Measurements from ENCODE around the gene AUH.
"Not testable (repeated sequence)": the region's sequence is repeated elsewhere in the genome, so short reads cannot be mapped to it uniquely, and the experiment has no call there.

Gene AUH, protein sequence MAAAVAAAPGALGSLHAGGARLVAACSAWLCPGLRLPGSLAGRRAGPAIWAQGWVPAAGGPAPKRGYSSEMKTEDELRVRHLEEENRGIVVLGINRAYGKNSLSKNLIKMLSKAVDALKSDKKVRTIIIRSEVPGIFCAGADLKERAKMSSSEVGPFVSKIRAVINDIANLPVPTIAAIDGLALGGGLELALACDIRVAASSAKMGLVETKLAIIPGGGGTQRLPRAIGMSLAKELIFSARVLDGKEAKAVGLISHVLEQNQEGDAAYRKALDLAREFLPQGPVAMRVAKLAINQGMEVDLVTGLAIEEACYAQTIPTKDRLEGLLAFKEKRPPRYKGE

DNA sequence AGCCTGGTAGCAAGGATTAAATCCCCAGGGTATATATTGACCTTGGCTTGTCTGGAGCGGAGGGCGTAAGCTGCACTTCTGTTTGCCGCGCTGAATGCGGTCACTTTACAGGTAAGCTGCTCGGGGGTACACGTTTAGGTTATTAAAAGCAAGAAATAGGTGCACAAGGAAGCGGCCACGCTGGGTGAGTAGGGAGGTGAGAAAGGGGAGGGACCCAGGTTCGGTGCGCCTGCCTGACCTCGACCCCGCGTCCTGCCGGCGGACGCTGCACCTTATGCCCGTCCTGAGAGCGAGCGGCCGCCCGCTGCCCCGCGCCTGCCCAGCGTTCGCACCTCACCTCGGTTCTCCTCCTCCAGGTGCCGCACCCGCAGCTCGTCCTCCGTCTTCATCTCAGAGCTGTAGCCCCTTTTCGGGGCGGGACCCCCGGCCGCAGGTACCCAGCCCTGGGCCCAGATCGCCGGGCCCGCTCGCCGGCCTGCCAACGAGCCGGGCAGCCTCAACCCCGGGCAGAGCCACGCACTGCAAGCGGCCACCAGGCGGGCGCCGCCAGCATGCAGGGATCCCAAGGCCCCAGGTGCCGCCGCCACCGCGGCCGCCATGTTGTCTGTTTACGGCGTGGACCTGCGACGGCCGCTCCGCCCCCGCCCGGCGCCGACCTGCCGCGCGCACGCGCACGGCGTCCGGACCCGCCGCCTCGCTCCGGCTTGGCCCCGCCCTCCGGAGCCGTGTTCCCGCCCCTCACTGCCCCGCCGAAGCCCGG lies at the start of gene AUH:
AUH (minus strand) TSS at position 628 of the 760 bp plus-strand sequence; CDS start at position 599, 29 bp downstream.
- no peak for DNase-seq (ENCODE audit: low read depth)

DNA sequence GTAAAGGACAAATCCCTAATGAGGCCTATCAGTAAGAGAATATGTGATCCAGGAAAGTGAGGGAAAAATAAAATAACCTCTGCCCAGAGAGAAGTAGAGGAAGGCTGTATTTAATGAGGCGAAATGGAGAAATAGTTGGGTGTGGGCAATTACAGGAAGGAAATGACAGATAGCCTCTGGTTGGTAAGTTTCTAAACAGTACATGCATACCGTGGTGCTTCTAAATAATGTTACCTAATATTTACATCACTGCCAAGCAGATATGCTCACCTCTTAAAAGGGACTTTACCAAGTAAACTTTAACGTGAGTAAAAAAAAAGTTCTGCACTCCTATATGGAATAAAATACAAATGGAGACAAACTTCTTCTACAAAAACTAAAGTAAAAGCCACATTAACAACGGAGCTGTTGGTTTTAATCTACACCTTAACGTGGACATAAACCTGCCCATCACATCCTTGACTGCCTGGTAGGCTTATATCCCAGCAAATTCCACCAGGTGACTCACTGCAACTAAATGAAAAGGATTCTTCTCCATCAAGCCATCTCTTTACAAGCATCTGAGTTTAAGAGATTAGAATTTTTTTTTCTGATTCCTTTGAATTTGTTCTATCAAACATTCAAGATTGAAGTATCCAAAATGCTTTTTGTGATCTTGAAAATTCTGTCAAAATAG lies 49.5 kb upstream of the AUH start:
- DNase-seq (ENCODE audit: low read depth): no peak

DNA sequence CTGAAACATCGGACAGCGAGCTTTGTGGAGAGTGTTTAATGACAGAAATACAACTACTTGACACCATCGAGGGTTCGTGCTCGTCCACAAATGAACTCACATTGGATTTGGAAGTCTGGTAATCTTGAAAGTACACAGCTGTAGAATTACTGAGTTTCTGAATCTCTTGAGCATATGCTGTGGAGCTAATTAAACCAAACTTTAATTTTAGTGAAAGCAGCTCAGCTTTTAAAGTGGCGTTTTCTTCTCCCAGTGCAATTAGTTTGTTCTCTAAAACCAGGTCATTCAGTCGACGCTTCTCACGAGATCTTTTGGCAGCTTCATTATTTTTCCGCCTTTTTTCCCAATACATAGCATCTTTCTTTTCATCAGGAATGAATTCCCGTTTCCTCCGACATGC lies 48.4 kb upstream of the AUH start:
- DNase-seq (ENCODE audit: low read depth): no peak

DNA sequence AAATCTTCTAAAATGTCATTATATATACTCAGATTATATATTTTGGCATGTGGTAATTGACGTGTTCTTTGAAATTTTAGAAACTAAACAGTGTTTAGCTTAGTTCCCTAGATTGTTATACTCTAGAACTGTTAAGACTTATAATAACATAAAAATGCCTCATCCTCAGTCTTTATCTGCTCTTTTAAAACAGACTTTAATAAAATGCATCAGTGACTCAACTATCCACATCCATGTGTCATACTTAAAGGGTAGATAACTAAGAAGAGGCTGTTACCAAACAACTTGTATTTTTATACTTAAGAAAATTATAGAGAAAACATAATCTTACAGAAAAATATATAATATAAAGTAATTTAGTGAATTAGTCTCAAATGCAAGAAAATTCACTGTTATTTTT lies 46.8 kb upstream of the AUH start:
- no peak for DNase-seq (ENCODE audit: low read depth)

DNA sequence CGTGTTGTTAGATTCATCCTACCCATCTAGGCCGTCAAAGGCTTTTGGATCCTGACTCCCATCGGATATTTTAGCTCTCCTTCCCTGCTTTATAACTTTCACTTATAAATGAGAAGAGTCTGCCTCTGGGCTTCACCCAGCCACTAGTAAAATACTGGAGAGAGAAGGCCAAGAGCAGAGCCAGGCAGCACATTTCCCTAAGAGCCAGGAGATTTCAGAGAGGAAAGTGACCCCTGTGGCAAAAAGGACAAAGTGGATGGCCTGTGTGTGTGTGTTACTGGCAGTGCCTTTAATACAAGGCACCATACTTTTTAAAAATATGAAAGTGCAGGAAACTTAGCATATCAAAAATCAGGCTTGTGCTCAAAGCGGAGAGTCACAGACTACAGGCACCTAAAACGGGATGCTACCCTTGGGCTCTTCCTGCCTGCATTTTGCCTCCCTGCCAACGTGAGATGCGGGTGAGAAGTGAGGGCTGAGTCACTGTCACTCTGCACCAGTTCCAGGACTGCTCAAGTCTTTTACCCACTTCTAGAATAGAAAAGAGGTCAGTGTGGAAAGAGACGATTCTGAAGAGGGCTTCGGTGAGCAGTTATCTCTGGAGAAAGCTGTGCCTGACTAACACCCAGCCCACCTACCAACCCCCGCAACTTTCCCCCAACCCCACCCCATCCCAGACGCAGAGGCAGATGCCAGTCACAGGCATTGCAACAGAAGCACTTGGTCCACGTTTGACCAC lies 46.0 kb upstream of the AUH start:
- no peak for DNase-seq (ENCODE audit: low read depth)

DNA sequence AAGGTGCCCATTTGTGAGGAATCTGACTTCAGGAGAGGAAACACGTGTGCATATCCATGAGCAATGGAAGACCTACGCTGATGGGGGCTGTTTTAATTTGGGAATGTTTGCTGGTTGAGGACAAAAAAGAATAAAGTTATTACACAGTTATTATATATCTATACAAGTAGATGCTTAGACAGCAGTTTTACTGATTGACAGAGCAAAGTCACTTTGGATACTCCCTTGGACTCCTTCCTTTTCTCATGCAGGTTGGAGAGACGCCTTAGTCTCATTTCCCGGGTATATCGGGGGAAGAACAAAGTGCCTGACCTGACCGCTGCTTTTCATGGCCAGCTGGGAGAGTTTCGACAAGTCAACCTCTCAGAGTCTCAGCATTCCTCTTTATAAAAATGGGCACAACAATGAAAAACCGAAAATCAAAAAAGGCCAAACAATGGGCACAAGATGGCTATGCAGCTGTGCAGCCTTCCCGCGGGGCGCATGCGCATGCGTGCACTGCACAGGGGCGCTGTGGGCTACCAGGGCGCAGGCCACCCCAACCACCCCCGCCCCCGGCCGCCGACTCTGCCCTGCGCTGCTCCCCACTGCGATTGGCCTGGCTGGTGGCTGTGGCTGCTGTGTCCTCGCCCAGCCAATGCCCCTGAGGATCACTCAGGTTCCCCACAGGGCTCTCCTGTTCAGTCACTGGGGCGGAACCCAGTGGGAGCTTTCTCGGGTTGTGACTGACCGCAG lies 43.8 kb upstream of the AUH start:
- DNase-seq (ENCODE audit: low read depth): no peak

DNA sequence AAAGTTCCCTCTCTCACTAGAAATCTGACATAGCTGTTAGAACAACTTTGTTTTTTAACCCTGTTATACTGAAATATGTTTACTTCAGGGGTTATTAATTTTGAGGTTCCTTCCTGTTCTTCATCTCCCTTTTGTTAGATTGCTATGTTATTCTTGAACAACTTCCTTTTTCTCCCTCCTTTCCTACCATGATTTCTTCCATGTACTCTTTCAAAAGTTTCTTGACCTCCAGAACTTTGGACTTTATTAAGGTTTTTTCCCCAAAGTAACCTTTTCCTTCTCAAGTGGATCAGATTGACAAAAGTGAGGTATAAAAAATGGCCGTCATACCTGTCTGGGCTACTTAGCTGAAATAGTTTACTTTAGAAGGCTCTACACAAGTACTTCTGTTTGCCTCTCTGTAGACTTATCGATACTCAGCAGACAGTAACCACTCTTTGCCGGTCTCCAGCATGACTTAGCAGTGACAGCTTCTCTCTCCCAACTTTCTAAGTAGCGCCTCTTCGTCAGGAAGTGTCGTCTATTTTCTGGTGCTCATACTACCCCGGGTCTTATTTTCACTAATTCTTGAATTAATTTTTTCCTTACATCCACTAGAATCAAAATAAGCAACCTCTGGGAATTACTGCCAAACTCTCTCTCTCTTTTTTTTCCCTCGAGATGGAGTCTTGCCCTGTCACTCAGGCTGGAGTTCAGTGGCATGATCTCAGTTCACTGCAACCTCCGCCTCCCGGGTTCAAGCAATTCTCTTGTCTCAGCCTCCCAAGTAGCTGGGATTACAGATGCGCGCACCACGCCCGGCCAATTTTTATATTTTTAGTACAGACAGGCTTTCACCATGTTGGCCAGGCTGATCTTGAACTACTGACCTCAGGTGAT lies 42.2 kb upstream of the AUH start:
- no peak for DNase-seq (ENCODE audit: low read depth)

DNA sequence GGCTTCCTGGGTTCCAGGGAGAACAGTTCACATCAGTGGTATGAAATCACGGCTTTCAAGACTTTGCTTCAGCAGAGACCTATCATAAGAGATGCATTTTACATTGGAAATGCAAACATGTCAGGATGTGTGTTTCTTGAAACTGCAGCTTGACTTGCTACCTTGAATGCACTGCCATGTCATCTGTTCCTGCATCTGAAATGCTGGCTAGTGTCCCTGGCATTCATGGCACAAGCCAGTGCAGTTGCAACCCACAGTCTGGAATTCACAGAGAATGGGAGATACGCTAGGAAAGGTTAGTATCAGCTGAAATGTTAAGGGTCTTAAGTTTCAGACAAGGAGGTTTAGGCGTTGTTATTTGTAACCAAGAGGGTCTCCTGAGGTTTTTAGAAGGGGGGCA lies 37.2 kb upstream of the AUH start:
- no peak for DNase-seq (ENCODE audit: low read depth)

DNA sequence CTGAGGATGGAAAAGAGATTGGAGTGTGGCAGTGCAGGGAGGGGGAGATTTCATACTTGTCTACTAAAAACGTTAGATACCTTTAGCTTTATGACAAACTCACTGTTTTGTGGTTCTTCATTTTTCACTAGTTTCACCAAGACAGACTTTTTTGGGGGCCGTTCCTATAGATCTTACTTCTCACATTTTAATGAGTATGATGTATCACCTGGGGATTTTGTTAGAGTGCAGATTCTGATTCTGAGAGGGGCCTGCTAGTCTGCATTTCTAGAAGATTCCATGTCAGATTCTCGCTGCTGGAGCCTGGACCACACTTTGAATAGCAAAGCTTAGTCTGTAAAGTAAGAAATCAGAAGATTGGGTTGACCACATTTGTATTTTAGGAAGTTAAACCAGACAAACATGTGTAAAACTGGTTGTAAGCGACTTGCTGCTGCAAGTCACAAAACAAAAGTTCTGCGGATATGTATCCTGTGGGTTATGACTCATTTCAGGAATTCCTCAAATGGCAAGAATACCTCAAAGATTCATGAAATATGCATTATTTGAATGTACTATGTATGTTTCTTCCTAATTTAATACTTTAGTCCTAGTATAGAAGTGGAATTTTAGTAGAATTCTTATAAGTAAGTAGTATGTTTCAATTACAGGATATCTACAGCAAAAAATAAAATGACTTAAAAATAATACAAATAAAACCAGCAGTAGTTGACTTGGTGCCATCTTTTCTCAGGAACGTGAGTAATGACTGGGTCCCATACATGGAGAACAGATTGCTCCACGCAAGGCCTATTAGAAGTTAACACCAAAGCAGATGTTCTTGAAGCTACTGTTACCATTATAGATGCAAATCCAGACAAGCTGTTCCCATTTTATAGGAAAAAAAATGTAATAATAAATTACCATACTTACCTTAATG lies 34.1 kb upstream of the AUH start:
- peak; percentile 46 for DNase-seq (ENCODE audit: low read depth)

DNA sequence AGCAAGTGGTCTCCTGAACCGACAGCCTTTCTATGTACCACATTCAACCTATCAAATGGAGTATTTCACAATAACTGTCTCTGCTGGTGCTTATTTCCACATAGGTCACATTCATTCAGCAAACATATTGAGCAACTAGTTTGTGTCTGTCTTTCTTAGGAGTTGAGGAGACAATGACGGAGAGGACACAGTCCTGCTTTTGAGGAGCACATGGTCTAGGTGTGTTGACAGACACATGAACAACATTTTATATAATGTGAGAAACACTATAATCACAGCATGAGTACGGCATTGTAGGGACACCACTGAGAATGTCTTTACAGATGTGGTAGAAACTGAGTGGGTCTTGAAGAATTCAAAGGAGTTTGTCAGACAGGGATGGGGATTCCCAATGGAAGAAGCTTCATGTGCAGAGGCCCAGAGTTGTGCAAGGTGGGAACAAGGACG lies 33.4 kb upstream of the AUH start:
- no peak for DNase-seq (ENCODE audit: low read depth)

DNA sequence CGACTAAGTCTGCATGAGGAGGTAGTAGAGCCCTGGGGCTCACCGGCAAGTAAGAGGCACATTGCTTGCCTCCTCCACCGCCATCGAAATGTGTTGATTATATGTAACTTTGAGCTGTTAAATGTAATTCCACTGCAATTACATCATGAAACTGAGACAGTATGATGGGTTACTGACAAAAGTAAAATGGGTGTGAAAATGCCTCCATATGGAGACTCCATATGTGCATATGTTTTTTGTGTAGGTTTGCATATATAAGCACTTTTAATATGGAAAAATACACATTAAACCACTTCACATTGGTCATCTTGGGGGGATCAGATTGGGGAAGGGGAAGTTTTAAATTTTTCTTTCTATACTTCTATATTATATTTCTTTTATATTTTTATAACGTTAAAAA lies 32.1 kb upstream of the AUH start:
- DNase-seq (ENCODE audit: low read depth): no peak

DNA sequence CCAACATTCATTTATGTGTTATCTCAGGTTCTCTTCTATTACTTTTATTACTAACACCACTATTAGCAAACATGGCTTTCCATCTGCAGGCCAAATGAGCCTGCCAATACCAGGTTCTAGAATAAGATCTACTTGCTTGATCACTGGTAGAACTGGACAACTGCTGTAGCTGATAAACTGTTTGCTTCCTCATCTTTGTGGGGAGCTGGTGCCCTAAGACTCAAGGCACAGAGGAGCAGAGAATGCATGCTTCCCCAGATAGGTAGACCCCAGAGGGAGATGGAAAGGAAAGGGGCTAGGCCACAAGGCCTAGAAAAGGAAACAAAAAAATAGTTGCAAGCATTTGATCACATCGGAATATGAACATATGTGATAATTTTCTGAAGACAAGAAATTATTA lies 30.7 kb upstream of the AUH start:
- no peak for DNase-seq (ENCODE audit: low read depth)

DNA sequence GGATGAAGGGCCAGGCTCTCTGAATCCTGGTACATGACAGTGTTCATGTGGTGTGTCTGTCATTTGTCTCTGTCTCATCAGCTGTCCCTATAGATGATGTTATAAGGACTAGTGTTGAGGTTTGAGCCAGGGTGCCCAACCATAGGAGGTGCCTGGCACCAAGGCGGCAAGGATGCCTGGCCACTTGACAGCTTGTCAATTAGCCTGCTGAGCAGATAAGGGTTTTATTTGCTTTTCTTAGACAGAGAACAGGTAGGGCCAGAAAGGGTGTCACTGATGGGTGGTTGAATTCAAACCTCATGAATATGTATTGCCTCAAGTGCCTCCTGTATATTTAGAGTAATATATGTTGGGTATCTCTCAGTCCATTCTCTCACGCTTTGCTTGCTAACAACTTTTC lies 30.1 kb upstream of the AUH start:
- DNase-seq (ENCODE audit: low read depth): no peak

DNA sequence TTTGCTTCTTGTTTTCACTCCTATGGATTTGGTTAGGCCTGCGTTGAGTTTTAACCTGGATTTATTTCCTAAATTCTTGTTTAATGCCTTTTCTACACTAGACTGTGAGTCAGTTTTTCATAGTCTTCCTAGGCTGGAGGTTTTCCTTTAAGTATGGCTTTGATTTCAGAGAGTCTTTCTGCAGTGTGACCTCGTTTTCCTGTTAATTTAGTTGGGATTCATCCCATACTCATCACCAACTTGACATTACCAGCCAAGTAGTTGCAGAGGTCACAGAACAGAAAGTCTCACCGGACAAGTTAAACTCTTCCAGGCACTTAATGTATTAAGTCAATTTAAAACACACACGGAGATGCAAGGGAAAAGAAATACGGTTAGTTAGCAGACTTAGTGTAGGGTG lies 29.7 kb upstream of the AUH start:
- no peak for DNase-seq (ENCODE audit: low read depth)

DNA sequence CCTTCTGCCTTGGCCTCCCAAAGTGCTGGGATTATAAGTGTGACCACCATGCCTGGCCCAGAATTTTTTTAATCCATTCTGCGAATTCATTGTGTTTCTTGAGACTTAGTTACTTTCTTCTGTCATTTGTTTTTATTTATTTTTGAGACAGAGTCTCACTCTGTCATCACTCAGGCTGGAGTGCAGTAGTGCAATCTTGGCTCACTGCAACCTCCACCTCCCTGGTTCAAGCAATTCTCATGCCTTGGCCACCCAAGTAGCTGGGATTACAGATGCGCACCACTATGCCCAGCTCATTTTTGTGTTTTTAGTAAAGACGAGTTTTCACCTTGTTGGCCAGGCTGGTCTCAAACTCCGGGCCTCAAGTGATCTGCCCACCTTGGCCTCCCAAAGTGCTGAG lies 28.0 kb upstream of the AUH start:
- DNase-seq (ENCODE audit: low read depth): not testable (repeated sequence)

DNA sequence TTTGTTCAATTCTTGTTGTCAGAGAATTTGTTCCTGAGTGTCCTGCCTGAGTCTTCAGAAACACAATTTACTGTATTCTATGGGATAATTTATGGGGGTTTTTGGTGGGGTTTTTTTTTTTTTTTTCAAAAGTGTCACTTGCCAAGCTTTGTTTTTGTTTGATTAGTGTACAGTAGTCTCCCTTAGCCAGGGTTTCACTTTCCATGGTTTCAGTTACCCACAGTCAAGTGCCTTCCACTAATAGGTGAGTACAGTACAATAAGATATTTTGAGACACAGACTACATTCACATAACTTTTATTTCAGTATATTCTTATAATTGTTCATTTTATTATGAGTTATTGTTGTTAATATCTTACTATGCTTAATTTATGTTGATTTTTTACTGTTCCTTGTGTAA lies 25.0 kb upstream of the AUH start:
- DNase-seq (ENCODE audit: low read depth): no peak

DNA sequence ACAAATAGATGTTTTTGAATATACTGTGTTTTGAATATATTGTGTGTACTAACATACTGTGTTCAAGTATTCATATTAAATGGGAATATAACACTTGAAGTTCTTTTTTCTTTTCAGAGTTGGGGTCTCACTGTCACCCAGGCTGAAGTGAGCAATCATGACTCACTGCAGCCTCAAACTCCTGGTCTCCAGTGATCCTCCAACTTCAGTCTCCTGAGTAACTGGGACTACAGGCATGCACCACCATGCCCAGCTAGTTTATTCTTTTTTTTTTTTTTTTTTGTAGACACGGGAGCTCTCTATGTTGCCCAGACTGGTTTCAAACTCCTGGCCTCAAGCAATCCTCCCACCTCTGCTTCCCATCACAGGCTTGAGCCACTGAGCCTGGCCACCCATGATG lies 23.2 kb upstream of the AUH start:
- no peak for DNase-seq (ENCODE audit: low read depth)

DNA sequence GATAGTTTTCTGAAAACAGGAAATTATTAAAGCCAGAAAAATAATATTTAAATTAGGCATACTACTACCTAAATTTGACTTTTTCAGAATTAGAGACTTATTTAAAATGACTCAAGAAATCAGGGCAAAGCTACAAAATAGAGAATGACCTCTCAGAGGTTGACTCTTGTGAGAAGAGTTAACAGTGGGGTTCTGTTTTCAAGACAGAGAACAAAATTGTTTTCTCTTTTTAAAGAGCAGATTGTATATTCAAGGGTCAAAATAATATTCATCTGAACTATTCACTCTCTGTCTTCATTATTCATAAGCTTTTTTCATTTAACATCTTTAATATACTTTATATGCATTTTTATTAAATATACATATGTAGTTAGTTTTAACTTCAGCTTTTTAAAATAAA lies 21.9 kb upstream of the AUH start:
- no peak for DNase-seq (ENCODE audit: low read depth)

DNA sequence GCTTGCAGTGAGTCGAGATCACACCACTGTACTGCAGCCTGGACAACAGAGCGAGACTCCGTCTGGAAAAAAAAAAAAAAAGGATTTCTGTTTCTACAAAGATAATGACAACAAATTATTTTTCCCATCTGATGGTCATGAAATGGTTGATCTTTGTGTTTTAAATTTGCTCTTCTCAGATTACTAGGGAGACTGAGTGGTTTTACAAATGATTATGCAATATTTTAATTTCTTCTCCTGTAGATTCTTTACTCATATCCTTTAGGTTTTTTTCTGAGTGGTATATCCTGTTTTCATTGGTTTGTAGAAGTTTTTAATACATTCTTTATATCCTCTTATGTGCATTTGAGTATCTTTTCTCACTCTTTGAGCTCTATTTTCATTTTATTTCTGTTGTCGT lies 20.6 kb upstream of the AUH start:
- no peak for DNase-seq (ENCODE audit: low read depth)

DNA sequence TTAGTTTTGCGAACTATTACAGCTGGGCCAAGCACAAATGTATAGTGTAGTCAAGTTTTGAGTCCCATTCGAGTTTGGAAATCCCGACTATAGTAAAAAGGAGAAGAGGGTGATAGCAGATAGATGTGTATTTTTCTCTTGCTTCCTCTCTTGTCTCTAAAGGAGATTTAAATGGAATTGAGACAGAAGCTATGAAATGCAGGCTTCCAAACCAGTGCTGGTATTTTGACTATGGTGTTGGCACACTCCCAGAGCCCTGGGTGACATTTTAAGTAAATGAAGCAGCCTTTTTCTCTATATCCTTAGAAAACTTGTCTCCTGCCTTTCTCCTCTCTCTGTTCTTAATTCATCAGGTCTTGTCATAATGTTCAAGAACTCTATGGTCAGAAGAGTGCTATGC lies 17.7 kb upstream of the AUH start:
- no peak for DNase-seq (ENCODE audit: low read depth)

Data from GM04503 (cell line).